Immature natural killer cell (primary cell): ENCODE measurements around the gene ADGRA3. TPM values are rescaled to one million over a fixed set of nuclear protein-coding genes. Genes with fewer than 3 reads are reported as not detected.

Source experiments
- DNase-seq, 3 donors: peaks; one replicate each; pipeline ENCODE4 v3.0.0; 2022; ENCODE audit warnings: mixed read lengths in 1 of 3
- H3K27ac Mint-ChIP-seq, 6 donors: one replicate each; pipeline ENCODE4 v1.8.0; 2020; ENCODE audit warnings: mixed read lengths in 6 of 6, mild to moderate bottlenecking in 5 of 6, inconsistent platforms in 4 of 6, moderate library complexity in 3 of 6
- H3K27me3 Mint-ChIP-seq, 3 donors: one replicate each; pipeline ENCODE4 v1.8.0; 2020 to 2021; ENCODE audit warnings: low read depth in 3 of 3, mild to moderate bottlenecking in 3 of 3, mixed read lengths in 3 of 3, moderate library complexity in 3 of 3, inconsistent platforms in 1 of 3
- H3K36me3 Mint-ChIP-seq, 3 donors: one replicate each; pipeline ENCODE4 v1.8.0; 2020; ENCODE audit warnings: mixed read lengths in 3 of 3, inconsistent platforms in 2 of 3, mild to moderate bottlenecking in 2 of 3
- H3K4me1 Mint-ChIP-seq, 2 donors: one replicate each; pipeline ENCODE4 v1.8.0; 2020; ENCODE audit warnings: inconsistent platforms in 2 of 2, mild to moderate bottlenecking in 2 of 2, mixed read lengths in 2 of 2, moderate library complexity in 1 of 2
- H3K4me3 Mint-ChIP-seq, 5 donors: one replicate each; pipeline ENCODE4 v1.8.0; 2020; ENCODE audit warnings: mild to moderate bottlenecking in 5 of 5, mixed read lengths in 5 of 5, inconsistent platforms in 3 of 5, moderate library complexity in 3 of 5
- H3K9me3 Mint-ChIP-seq, 6 donors: one replicate each; pipeline ENCODE4 v1.8.0; 2020; ENCODE audit warnings: mild to moderate bottlenecking in 6 of 6, mixed read lengths in 6 of 6, inconsistent platforms in 4 of 6, moderate library complexity in 3 of 6
- polyA plus RNA-seq, 3 donors: library from polyadenylated mRNA; unstranded; fragments of 300-500 nt; fragmentation: Illumina TruSeq; gene quantifications; one replicate each; pipeline ENCODE4 v1.2.3, GENCODE V29; 2021

ADGRA3 gene
- polyA plus RNA-seq, result 1 to 10 TPM in 2 of 3 donors, under 1 TPM in 1; 0.99 to 2.7 (median 2.1) TPM

DNA sequence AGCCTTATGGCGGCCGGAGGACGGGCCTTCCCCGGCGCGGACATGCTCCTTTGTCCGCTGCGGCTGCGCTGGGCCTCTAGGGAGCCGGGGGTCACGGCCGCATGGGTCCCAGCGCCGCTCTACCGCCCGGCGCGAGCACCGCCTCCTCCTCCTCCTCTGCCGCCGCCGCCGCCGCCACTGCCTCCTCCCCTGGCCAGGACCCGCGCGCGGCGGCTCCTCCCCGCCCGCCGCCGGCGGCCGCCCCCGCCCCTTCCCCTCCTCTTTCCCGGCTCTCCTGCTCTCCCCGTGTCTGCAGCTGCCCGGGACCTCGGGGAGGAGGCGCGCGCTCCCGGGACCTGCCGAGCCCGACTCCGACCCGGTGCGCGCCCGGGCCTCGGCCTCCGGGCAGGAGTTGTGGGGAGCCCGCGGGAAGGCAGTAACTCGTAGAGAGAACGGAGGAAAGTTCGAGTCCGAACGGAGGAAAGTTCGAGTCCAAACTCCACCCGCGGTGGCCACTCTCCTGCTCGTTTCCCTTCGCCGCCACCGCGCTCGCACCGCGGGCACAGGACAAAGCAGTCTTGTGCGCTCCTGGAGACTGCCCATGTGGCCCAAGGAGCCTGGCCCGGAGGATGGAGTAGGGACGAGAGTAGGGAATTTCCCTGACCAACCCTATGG, at the start of gene ADGRA3:
Gene ADGRA3, minus strand, starts transcription at position 179 of the 654 bp plus-strand sequence. CDS start 282 bp downstream, outside the sequence.
- Mint-ChIP-seq H3K9me3 (peaks cover 0 to 12% (median 0%) of the 10 kb centered on the region in 6 donors), H3K4me1 (peaks cover 20 to 23% of the 10 kb centered on the region in 2 donors), H3K4me3 (peak within 1 kb of the TSS; percentile 94 to 98 (median 95)), H3K27me3 (peaks cover 0 to 6% (median 2%) of the 10 kb centered on the region in 3 donors), H3K36me3 (no peaks in the 10 kb centered on the region), H3K27ac (peak within 1 kb of the TSS; percentile 69 to 90 (median 78))
- DNase-seq, result peak; percentile 38 to 44 (median 39)

- Mint-ChIP-seq H3K27me3 (peaks cover 0 to 6% (median 3%) of the 10 kb centered on the region in 3 donors), H3K36me3 (no peaks in the 10 kb centered on the region), H3K9me3 (peaks cover 0 to 5% (median under 1%) of the 10 kb centered on the region in 6 donors), H3K4me3 (no peak overlapping the region), H3K4me1 (peaks cover 2 to 16% of the 10 kb centered on the region in 2 donors), H3K27ac (no peak overlapping the region)
- no peak for DNase-seq
Measured at GRCh38 chr4:22556495-22556894, 40.6 kb upstream of the ADGRA3 start.

- peaks cover 3 to 25% of the 10 kb centered on the region in 2 donors for H3K4me1 Mint-ChIP-seq
- no peaks in the 10 kb centered on the region for H3K36me3 Mint-ChIP-seq
- H3K27ac Mint-ChIP-seq, result no peak overlapping the region
- H3K9me3 Mint-ChIP-seq, result peaks cover 0 to 5% (median 0%) of the 10 kb centered on the region in 6 donors
- H3K27me3 Mint-ChIP-seq, result peaks cover 0 to 6% (median 3%) of the 10 kb centered on the region in 3 donors
- DNase-seq, result no peak
- no peak overlapping the region for H3K4me3 Mint-ChIP-seq
Measured at GRCh38 chr4:22554670-22555069, 38.8 kb upstream of the ADGRA3 start.

GRCh38 chr4:22553560-22553959, 37.7 kb upstream of the ADGRA3 start:
- DNase-seq, result no peak
- H3K4me3 Mint-ChIP-seq, result no peak overlapping the region
- peaks cover 3 to 25% of the 10 kb centered on the region in 2 donors for H3K4me1 Mint-ChIP-seq
- H3K27ac Mint-ChIP-seq, result no peak overlapping the region
- peaks cover 0 to 5% (median 0%) of the 10 kb centered on the region in 6 donors for H3K9me3 Mint-ChIP-seq
- H3K36me3 Mint-ChIP-seq, result no peaks in the 10 kb centered on the region
- peaks cover 0 to 6% (median 4%) of the 10 kb centered on the region in 3 donors for H3K27me3 Mint-ChIP-seq

DNA sequence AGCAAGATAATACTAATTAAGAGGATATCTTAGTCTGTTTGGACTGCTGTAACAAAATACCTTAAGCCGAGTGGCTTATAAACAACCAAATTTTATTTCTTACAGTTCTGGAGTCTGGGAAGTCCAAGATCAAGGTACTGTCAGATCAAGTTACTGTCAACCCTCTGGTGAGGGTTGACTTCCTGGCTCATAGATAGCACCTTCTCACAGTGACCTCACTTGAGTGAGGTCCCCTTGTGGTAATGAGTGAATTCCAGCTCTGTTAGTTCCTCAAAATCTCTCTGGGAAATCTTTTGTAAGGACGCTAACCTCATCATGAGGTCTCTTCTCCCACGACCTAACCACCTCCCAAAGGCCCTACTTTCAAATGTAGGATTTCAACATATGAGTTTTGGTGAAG, 36.9 kb upstream of the ADGRA3 start:
- H3K27me3 Mint-ChIP-seq, result peaks cover 0 to 6% (median 4%) of the 10 kb centered on the region in 3 donors
- H3K27ac Mint-ChIP-seq, result no peak overlapping the region
- peaks cover 3 to 25% of the 10 kb centered on the region in 2 donors for H3K4me1 Mint-ChIP-seq
- H3K9me3 Mint-ChIP-seq, result peaks cover 0 to 3% (median 0%) of the 10 kb centered on the region in 6 donors
- no peaks in the 10 kb centered on the region for H3K36me3 Mint-ChIP-seq
- no peak for DNase-seq
- H3K4me3 Mint-ChIP-seq, result no peak overlapping the region

- peaks cover 0 to 6% (median under 1%) of the 10 kb centered on the region in 6 donors for H3K9me3 Mint-ChIP-seq
- peaks cover 3 to 25% of the 10 kb centered on the region in 2 donors for H3K4me1 Mint-ChIP-seq
- DNase-seq, result peak; percentile 2 to 4 (median 3)
- peak overlapping the region in 1 of 5 donors; percentile 30 for H3K4me3 Mint-ChIP-seq
- H3K27ac Mint-ChIP-seq, result peak overlapping the region in 1 of 6 donors; percentile 66
- peaks cover 0 to 6% (median 4%) of the 10 kb centered on the region in 3 donors for H3K27me3 Mint-ChIP-seq
- peaks cover 0 to 3% (median 0%) of the 10 kb centered on the region in 3 donors for H3K36me3 Mint-ChIP-seq
Measured at GRCh38 chr4:22551550-22551949, 35.7 kb upstream of the ADGRA3 start.

DNA sequence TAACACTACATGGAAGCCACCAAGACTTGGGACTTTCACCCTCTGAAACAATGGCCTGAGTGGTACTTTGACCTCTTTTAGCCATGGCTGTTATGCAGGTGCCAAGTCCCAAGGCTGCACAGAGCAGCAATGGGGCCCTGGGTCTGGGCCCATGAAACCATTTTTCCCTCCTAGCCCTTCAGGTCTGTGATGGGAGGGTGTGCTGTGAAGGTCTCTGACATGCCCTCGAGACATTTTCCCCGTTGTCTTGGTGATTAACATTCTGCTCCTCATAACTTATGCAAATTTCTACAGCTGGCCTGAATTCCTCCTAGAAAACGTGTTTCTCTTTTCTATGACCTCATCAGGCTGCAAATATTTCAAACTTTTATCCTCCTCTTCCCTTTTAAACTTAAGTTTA, 30.4 kb upstream of the ADGRA3 start:
- no peak for DNase-seq
- Mint-ChIP-seq H3K27me3 (peaks cover 0 to 3% (median 2%) of the 10 kb centered on the region in 3 donors), H3K27ac (no peak overlapping the region), H3K4me1 (peaks cover 0 to 6% of the 10 kb centered on the region in 2 donors), H3K9me3 (peaks cover 0 to 22% (median 2%) of the 10 kb centered on the region in 6 donors), H3K4me3 (no peak overlapping the region), H3K36me3 (peaks cover 0 to 4% (median 0%) of the 10 kb centered on the region in 3 donors)

GRCh38 chr4:22539251-22539650, 23.4 kb upstream of the ADGRA3 start:
- peaks cover 4 to 13% (median 8%) of the 10 kb centered on the region in 6 donors for H3K9me3 Mint-ChIP-seq
- H3K4me1 Mint-ChIP-seq, result no peaks in the 10 kb centered on the region
- H3K27ac Mint-ChIP-seq, result no peak overlapping the region
- no peak overlapping the region for H3K4me3 Mint-ChIP-seq
- DNase-seq, result no peak
- peaks cover 0 to 5% (median 2%) of the 10 kb centered on the region in 3 donors for H3K27me3 Mint-ChIP-seq
- H3K36me3 Mint-ChIP-seq, result peaks cover 0 to 5% (median 5%) of the 10 kb centered on the region in 3 donors

- H3K9me3 Mint-ChIP-seq, result peaks cover 10 to 25% (median 21%) of the 10 kb centered on the region in 6 donors
- H3K27ac Mint-ChIP-seq, result no peak overlapping the region
- H3K27me3 Mint-ChIP-seq, result peaks cover 0 to 5% (median 2%) of the 10 kb centered on the region in 3 donors
- no peaks in the 10 kb centered on the region for H3K4me1 Mint-ChIP-seq
- no peak overlapping the region for H3K4me3 Mint-ChIP-seq
- peaks cover 4 to 9% (median 7%) of the 10 kb centered on the region in 3 donors for H3K36me3 Mint-ChIP-seq
- DNase-seq, result no peak
Measured at GRCh38 chr4:22537864-22538263, 22.0 kb upstream of the ADGRA3 start.

GRCh38 chr4:22534374-22534773, 18.5 kb upstream of the ADGRA3 start:
- H3K27me3 Mint-ChIP-seq, result peaks cover 0 to 5% (median 4%) of the 10 kb centered on the region in 3 donors
- H3K4me3 Mint-ChIP-seq, result no peak overlapping the region
- H3K27ac Mint-ChIP-seq, result no peak overlapping the region
- H3K9me3 Mint-ChIP-seq, result peaks cover 10 to 29% (median 22%) of the 10 kb centered on the region in 6 donors
- H3K36me3 Mint-ChIP-seq, result peaks cover 4 to 9% (median 7%) of the 10 kb centered on the region in 3 donors
- H3K4me1 Mint-ChIP-seq, result no peaks in the 10 kb centered on the region
- DNase-seq, result no peak

DNA sequence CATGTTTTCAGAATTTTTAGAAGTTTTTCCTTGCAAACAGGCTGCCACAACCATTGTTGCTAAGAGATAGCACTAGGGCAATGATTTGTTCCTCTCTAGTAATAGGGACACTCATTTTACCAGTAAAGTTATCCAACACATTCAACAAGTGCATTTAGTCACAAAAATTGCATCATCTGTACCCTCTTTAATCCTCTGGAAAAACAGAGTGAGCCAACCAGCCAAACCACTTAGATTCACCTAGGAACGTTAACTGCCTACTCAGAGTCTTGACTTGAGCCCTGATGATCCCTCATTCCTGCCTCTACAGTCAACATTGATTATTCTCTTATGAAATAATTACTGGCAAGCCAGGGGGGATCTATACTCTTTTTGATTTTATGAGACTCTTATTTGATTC, 17.0 kb upstream of the ADGRA3 start:
- Mint-ChIP-seq H3K27ac (no peak overlapping the region), H3K27me3 (peaks cover 0 to 7% (median 4%) of the 10 kb centered on the region in 3 donors), H3K9me3 (peaks cover 9 to 29% (median 22%) of the 10 kb centered on the region in 6 donors), H3K4me1 (no peaks in the 10 kb centered on the region), H3K4me3 (no peak overlapping the region), H3K36me3 (peaks cover 4 to 9% (median 7%) of the 10 kb centered on the region in 3 donors)
- no peak for DNase-seq

GRCh38 chr4:22532117-22532516, 16.3 kb upstream of the ADGRA3 start:
- H3K9me3 Mint-ChIP-seq, result peaks cover 9 to 26% (median 22%) of the 10 kb centered on the region in 6 donors
- H3K27me3 Mint-ChIP-seq, result peaks cover 0 to 7% (median 4%) of the 10 kb centered on the region in 3 donors
- no peak for DNase-seq
- H3K36me3 Mint-ChIP-seq, result peaks cover 4 to 9% (median 7%) of the 10 kb centered on the region in 3 donors
- no peaks in the 10 kb centered on the region for H3K4me1 Mint-ChIP-seq
- H3K4me3 Mint-ChIP-seq, result no peak overlapping the region
- H3K27ac Mint-ChIP-seq, result no peak overlapping the region

GRCh38 chr4:22531311-22532019, 15.6 kb upstream of the ADGRA3 start:
- no peak for DNase-seq
- H3K4me3 Mint-ChIP-seq, result no peak overlapping the region
- H3K27ac Mint-ChIP-seq, result no peak overlapping the region
- H3K4me1 Mint-ChIP-seq, result no peaks in the 10 kb centered on the region
- H3K27me3 Mint-ChIP-seq, result peaks cover 0 to 4% (median 4%) of the 10 kb centered on the region in 3 donors
- H3K36me3 Mint-ChIP-seq, result peaks cover 4 to 9% (median 7%) of the 10 kb centered on the region in 3 donors
- peaks cover 9 to 24% (median 22%) of the 10 kb centered on the region in 6 donors for H3K9me3 Mint-ChIP-seq

GRCh38 chr4:22524895-22525294, 9.0 kb upstream of the ADGRA3 start:
- Mint-ChIP-seq H3K27me3 (peaks cover 0 to 4% (median 0%) of the 10 kb centered on the region in 3 donors), H3K4me3 (no peak overlapping the region), H3K27ac (no peak overlapping the region), H3K36me3 (no peaks in the 10 kb centered on the region), H3K4me1 (no peaks in the 10 kb centered on the region), H3K9me3 (peaks cover 0 to under 1% (median 0%) of the 10 kb centered on the region in 6 donors)
- no peak for DNase-seq
